GM20000 (cell line): Measurements from ENCODE around the gene EML3.

ENCODE experiments used
- DNase-seq: peaks from one replicate; pipeline ENCODE4 v3.0.0; 2012; ENCODE audit warnings: low spot score
- TF ChIP-seq, protein P1 (sequence below): IDR thresholded peaks from 2 replicates; pipeline ENCODE4 v1.5.1; 2012; ENCODE audit warnings: mild to moderate bottlenecking, control low read depth; ENCODE audit errors: extremely low read depth, missing control alignments

EML3 gene

DNA sequence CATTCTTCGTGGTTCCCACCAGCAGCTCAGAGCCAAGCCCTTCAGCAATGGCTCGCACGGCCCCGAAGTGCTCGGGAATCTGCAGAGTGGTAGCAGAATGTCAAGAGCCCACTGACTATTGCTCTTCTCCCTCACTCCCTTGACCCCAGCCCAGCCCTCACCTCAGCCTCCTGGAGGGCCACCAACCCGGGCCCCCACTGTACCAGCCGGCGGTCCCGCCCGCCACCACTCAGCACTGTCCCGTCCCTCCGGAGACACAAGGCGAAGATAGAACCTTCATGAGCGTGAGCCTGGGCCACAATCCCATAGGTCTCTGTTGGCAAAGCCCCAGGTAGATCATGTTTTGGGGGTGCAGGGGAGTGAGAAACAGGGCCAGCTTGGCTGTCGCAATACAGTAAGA is 6.7 kb downstream of the EML3 start:
- TF ChIP-seq, protein P1, sequence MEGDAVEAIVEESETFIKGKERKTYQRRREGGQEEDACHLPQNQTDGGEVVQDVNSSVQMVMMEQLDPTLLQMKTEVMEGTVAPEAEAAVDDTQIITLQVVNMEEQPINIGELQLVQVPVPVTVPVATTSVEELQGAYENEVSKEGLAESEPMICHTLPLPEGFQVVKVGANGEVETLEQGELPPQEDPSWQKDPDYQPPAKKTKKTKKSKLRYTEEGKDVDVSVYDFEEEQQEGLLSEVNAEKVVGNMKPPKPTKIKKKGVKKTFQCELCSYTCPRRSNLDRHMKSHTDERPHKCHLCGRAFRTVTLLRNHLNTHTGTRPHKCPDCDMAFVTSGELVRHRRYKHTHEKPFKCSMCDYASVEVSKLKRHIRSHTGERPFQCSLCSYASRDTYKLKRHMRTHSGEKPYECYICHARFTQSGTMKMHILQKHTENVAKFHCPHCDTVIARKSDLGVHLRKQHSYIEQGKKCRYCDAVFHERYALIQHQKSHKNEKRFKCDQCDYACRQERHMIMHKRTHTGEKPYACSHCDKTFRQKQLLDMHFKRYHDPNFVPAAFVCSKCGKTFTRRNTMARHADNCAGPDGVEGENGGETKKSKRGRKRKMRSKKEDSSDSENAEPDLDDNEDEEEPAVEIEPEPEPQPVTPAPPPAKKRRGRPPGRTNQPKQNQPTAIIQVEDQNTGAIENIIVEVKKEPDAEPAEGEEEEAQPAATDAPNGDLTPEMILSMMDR, result no peak
- no peak for DNase-seq

DNA sequence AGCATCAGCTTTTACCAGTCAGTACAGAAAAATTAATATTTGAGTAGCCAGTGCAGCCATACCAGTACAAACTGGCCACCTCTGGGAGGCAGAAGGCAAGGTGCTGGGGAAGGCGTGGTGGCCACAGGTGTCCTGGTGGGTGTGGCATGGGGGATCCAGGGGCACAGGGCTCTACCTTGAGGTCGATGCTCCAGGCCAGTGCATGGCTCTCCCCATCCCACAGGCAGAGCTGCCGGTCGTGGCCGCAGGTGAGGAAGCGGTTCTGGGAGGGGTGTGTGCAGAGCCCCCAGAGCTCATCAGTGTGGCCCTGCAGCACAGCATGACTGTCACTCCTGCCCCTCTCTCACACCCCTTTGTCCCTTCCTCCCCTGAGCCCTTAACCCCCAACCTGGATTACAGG is 7.1 kb downstream of the EML3 start:
- no peak for DNase-seq
- TF ChIP-seq, protein P1, result no peak

GRCh38 chr11:62604460-62605120 is 8.0 kb downstream of the EML3 start:
- DNase-seq, result no peak
- TF ChIP-seq, protein P1, result no peak

DNA sequence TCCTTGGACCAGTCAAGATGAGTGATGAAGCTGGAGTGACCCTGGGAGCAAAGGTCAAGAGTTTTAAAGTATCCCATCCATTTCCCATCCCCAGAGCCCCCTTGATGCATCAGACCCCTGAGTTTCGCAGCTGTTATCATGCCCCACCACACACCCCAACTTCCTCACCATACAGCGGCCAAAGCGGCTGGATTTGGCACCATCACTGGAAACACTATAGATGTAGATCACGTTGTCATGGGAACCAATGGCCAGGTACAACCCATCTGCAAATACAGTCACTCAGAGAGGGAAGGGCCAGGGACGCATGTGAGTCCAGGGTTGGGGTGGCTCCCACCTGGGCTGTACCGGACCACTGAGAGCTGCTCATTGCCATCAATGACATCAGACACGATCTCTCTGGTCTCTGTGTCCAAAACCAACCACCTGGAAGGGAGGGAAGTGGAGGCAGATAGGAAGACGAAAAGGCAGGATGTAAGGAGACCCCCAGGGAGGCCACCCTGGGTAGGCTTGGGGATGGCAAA is 8.7 kb downstream of the EML3 start:
- TF ChIP-seq, protein P1, result no peak
- DNase-seq, result no peak

DNA sequence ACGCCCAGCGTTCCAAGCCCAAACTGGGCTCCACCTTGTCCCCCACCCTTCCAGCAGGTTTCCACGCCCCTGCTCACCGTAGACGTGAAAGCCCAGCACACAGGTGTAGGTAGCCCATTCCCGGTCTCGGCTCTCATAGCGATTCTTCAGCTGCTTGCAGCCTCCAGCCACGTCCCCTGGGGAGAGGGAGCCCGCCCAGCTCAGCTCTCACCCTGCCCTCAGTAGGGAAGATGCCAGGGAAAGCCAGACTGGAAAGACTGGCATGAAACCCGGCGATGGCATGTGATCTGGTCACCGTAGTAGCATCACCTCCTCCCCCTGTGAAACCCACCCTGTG is 9.5 kb downstream of the EML3 start:
- TF ChIP-seq, protein P1, result no peak
- DNase-seq, result no peak

DNA sequence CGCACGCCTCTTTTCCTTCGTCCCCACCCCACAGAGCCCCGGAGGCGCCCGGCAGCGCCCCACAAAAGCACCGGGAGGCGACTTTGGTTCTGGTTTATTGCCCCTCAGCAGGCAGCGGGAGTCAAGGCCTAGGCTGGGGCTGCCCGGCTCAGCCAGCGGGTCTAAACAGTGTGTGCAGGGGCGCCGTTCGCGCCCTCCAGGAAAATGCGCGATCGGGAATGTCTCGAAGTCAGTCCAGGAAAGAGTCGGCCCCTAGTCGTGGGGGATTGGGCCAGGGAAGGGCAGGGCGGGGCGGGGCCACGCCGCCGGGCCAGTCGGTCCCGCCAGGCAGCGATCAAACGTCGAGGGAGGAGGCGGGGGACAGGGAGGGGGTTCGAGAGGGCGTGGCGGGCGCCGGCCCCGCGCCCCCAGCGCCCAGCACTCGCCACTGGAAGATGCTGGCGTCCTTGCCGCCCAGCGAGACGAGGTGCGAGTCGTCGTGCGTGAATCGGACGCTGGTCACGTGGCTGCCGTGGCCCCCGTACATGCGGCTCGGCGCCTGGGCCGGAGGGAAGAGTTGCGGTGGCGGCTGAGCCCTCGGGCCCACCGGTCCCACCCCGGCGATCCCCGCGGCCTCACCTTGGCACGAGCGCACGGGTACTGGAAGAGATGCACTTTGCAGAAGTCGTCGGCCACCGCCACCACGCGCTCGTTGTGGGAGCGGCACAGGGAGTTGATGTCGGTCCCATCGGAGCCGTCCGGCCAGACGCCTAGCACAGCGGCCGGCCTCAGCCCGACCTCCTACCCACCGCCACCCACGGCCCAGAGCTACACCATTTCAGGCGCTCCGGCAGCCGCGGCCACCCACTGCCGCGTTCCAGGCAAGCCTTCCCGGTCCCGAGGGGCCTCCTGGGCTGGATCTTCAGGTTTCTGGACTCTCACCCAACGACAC is 10.2 kb downstream of the EML3 start:
- DNase-seq, result peak; percentile 72
- TF ChIP-seq, protein P1, result no peak

DNA sequence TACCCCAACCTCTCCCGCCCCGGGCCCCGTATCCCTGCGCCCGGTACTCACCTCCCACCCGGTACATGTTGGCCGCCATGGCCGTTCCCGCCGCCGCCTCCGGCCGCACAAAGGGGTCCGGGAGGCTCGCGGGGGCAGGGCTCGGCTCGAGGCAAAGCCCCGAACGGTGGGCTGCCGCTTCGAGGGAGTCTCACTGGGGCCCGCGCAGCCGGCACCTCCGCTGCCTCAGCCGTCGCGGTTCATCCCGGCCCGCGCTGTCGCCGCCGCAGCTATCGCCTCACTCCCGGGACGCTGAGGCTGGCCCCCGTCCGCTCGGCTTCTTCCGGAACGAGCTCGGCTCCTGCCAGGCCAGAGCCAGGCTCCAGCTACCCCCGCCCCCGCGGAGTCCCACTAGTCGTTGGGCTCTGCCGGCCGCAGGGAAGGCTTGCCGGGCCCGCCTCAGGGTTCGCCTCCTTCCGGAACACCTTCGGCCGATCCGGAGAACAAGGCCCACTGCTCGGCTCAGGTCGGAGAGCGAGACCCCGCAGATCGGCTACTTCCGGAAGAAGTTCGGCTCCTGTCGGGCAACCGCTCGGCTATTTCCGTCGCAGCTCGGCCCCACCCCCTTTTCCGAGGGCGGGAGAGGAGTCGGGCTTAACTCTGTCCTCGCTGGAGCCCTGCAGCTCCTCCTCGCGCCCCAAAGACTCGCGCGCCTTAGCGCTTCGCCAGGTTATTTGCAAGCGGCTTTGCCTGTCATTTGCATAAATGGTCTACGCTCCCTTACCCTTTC is 11.0 kb downstream of the EML3 start, which contains the start of gene MTA2:
MTA2 (minus strand) TSS at position 494 of the 769 bp plus-strand sequence; CDS start at position 79, 415 bp downstream.
- TF ChIP-seq, protein P1, result no peak
- peak; percentile 99 for DNase-seq
